ENCODE measurements around the gene LARP7. TPM values are rescaled to one million over a fixed set of nuclear protein-coding genes. Genes with fewer than 3 reads are reported as not detected.

The LARP7 gene
- total and polyA plus RNA-seq, 2 donors (not counting 1 experiment from before 2014, with no cell fraction given) = 30.5 to 57.4 TPM

- no peaks in the 10 kb centered on the region for H3K9me3 Mint-ChIP-seq (ENCODE audit: insufficient read depth)
- ChIA-PET CTCF (no interaction called here), POLR2A (no interaction called here)
- H3K9ac ChIP-seq (ENCODE audit: low read length) = no peak overlapping the region
- H3K27ac ChIP-seq (ENCODE audit: low read length in 2 of 2) = no peak overlapping the region
- H3K4me3 Mint-ChIP-seq = no peak overlapping the region
- no peaks in the 10 kb centered on the region for H3K27me3 ChIP-seq (replicated peaks in 1 of 4; ENCODE audit: control extremely low read depth in 1 of 4, control insufficient read depth in 3 of 4, insufficient read depth in 4 of 4, low read length in 3 of 4)
- no peak overlapping the region for H2AFZ ChIP-seq (ENCODE audit: insufficient read depth, low read depth, low read length, poor library complexity, severe bottlenecking)
- H3K36me3 ChIP-seq (replicated peaks in 1 of 2; ENCODE audit: control extremely low read depth in 1 of 2, control insufficient read depth in 1 of 2, extremely low read depth in 1 of 2, insufficient read depth in 2 of 2, low read length in 1 of 2) = no peaks in the 10 kb centered on the region
- no peaks in the 10 kb centered on the region for H3K4me1 Mint-ChIP-seq
- no peak overlapping the region for H3K27ac Mint-ChIP-seq
- H3K27me3 Mint-ChIP-seq = no peaks in the 10 kb centered on the region
- TF ChIP-seq EZH2 (IDR thresholded peaks at IDR 0.05; ENCODE audit: borderline replicate concordance, insufficient read depth, low read depth, low read length, poor library complexity, severe bottlenecking) (no peak), CTCF (IDR thresholded peaks at IDR 0.05) (no peak)
- intact Hi-C loops (cut with micrococcal nuclease) = no loop called here
- H3K4me1 ChIP-seq (ENCODE audit: control insufficient read depth in 2 of 2, insufficient read depth in 2 of 2, low read length in 2 of 2) = no peaks in the 10 kb centered on the region
- H3K9me3 ChIP-seq (ENCODE audit: control extremely low read depth in 1 of 3, control insufficient read depth in 2 of 3, insufficient read depth in 1 of 3, low read length in 2 of 3) = no peaks in the 10 kb centered on the region
- H3K4me3 ChIP-seq (ENCODE audit: control extremely low read depth in 1 of 5, extremely low read depth in 1 of 5, insufficient read depth in 1 of 5, low read depth in 2 of 5, low read length in 4 of 5) = no peak overlapping the region
- ATAC-seq (ENCODE audit: low read depth) = no peak
- no peak overlapping the region for H3K4me2 ChIP-seq (replicated peaks; ENCODE audit: low read depth, low read length, poor library complexity, severe bottlenecking)
- H3K79me2 ChIP-seq (ENCODE audit: control insufficient read depth, insufficient read depth, low read length) = no peaks in the 10 kb centered on the region
- DNase-seq = no peak
- H4K20me1 ChIP-seq (ENCODE audit: control insufficient read depth, insufficient read depth, low read length, poor library complexity, severe bottlenecking) = no peaks in the 10 kb centered on the region
These were observed 36.1 kb downstream of the LARP7 start for GRCh38 chr4:112673076-112673475.

- H3K27me3 ChIP-seq (replicated peaks in 1 of 4; ENCODE audit: control extremely low read depth in 1 of 4, control insufficient read depth in 3 of 4, insufficient read depth in 4 of 4, low read length in 3 of 4) = no peaks in the 10 kb centered on the region
- no peaks in the 10 kb centered on the region for H3K27me3 Mint-ChIP-seq
- no peaks in the 10 kb centered on the region for H3K79me2 ChIP-seq (ENCODE audit: control insufficient read depth, insufficient read depth, low read length)
- no peak overlapping the region for H3K4me2 ChIP-seq (replicated peaks; ENCODE audit: low read depth, low read length, poor library complexity, severe bottlenecking)
- H3K4me3 Mint-ChIP-seq = no peak overlapping the region
- no peaks in the 10 kb centered on the region for H3K4me1 Mint-ChIP-seq
- ChIA-PET CTCF (interaction anchor here (1.5 kb wide), 1 partner anchor 92 kb away, joined by 3 read pairs; no protein-coding TSS in a partner anchor), POLR2A (no interaction called here)
- no peak overlapping the region for H2AFZ ChIP-seq (ENCODE audit: insufficient read depth, low read depth, low read length, poor library complexity, severe bottlenecking)
- no CpG with 5 or more reads among the region's 1 CpG for WGBS (ENCODE audit: insufficient coverage)
- DNase-seq = no peak
- no peak overlapping the region for H3K4me3 ChIP-seq (ENCODE audit: control extremely low read depth in 1 of 5, extremely low read depth in 1 of 5, insufficient read depth in 1 of 5, low read depth in 2 of 5, low read length in 4 of 5)
- H4K20me1 ChIP-seq (ENCODE audit: control insufficient read depth, insufficient read depth, low read length, poor library complexity, severe bottlenecking) = no peaks in the 10 kb centered on the region
- no peak overlapping the region for H3K27ac ChIP-seq (ENCODE audit: low read length in 2 of 2)
- no peak for ATAC-seq (ENCODE audit: low read depth)
- no peak for TF ChIP-seq EZH2 (IDR thresholded peaks at IDR 0.05; ENCODE audit: borderline replicate concordance, insufficient read depth, low read depth, low read length, poor library complexity, severe bottlenecking)
- no peak for TF ChIP-seq CTCF (IDR thresholded peaks at IDR 0.05)
- H3K4me1 ChIP-seq (ENCODE audit: control insufficient read depth in 2 of 2, insufficient read depth in 2 of 2, low read length in 2 of 2) = no peaks in the 10 kb centered on the region
- no peaks in the 10 kb centered on the region for H3K9me3 Mint-ChIP-seq (ENCODE audit: insufficient read depth)
- H3K27ac Mint-ChIP-seq = no peak overlapping the region
- intact Hi-C loops (cut with micrococcal nuclease) = no loop called here
- H3K36me3 ChIP-seq (replicated peaks in 1 of 2; ENCODE audit: control extremely low read depth in 1 of 2, control insufficient read depth in 1 of 2, extremely low read depth in 1 of 2, insufficient read depth in 2 of 2, low read length in 1 of 2) = no peaks in the 10 kb centered on the region
- H3K9ac ChIP-seq (ENCODE audit: low read length) = no peak overlapping the region
- no peaks in the 10 kb centered on the region for H3K9me3 ChIP-seq (ENCODE audit: control extremely low read depth in 1 of 3, control insufficient read depth in 2 of 3, insufficient read depth in 1 of 3, low read length in 2 of 3)
These were observed 36.7 kb downstream of the LARP7 start for GRCh38 chr4:112673686-112674085.

All from B cell (primary cell).